HG03139 (cell line): Measurements from ENCODE around the gene MPRIP.
"Not testable (repeated sequence)": the region's sequence is repeated elsewhere in the genome, so short reads cannot be mapped to it uniquely, and the experiment has no call there.

Experiments
- ATAC-seq: cut with Tn5 transposase; IDR thresholded peaks from one replicate; pipeline ENCODE4 v1.9.1; 2021; ENCODE audit not compliant: unreplicated experiment

The MPRIP gene

DNA sequence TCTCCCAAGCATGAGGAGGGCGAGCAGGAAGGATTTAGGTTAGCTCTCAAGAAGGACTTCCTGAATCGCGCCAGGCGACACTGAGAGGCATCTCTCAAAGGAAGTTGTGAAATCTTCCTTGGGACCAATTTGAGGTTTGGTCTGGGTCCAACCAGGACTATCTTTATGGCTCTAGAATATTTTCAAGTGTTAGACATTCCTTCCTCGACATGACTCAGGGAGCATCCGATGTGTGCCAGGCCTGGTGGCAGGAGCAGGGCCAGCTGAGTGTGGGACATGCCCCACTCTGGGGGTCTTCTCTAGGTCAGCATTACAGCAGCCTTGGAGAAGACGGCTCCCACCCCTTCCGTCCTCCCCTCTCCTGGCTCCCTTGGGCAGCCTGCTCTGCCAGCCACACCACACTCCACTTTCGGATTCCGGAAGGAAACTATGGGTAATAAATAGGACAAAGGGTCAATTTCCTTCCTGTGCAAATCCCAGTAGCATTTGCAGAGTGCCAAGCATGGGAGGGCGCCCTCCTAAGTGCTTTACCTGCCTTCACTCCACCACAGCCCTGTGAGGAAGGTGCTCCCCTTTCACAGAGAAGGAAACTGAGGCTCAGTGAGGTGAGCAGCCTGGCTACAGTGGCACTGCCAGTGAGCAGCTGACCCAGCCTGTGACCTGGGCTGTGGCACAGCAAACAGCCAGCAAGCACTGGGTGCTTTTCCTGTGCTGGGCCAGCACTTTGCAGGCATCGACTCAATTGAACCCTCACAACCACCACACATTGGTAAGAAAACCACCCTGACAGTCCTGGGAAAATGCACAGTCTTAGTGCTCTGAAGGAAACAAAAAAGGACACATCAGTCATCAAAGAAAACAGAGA, 31.0 kb upstream of the MPRIP start:
- ATAC-seq = not testable (repeated sequence)

DNA sequence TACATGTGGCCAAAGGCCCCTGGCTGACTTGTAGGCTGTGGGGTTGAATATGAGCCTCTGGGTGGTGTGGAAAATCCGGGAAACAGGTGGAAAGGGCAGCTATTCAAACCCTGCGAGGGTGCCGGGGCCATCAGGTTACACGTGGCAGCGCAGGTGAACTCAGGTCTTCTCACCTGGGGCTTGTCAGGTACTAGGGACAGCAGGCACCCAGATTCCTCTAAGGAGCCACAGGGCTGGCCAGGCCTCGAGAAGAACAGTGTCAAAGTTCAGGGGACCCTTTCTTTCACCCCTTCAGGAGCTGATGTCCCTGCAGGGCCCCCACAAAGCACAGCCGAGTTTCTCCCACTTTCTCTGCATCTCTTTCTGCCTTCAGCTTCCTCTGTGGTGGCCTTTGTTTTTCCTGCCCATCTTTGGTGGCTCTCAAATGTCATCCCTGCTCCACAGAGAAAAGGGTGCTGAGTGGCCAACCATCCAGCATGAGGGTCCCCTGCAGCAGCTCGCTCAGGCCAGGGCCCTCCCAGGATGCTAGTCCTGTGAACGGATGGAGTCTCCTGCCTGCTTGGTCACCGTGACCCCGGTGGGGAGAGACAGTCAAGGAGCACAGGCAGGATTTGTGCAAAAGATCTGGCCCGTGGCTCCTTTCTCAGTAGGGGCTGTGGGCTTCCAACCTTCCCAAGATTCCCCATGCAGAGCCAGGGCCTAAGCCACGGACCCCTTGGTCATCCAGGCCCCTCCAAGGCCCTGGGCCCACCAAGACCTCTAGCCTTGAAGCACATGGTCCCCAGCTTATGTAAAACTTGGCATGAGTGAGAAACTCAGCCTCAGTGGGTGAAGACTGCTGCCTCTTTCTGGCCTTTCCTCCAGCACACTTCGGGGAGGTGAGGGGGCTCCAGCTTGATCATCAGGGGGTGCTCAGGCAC, 28.2 kb upstream of the MPRIP start:
- not testable (repeated sequence) for ATAC-seq

DNA sequence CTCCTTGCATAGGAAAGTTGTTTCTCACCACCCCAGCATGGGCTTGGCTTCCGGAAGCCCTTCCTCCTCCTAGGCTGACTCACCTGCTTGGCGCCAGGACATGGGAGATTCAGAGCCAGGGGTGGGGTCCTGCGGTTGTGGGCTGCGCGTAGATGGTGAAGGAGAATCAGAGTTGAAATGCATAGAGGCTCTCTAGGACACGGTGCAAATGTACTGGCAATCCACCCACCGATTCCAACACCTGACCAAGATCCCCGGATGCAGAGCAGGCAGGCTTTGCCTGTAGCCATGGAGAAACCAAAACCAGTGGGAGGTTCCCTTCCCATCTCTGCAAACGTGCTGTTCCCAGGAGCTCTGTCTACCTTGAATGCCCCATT, 27.5 kb upstream of the MPRIP start:
- ATAC-seq = not testable (repeated sequence)

DNA sequence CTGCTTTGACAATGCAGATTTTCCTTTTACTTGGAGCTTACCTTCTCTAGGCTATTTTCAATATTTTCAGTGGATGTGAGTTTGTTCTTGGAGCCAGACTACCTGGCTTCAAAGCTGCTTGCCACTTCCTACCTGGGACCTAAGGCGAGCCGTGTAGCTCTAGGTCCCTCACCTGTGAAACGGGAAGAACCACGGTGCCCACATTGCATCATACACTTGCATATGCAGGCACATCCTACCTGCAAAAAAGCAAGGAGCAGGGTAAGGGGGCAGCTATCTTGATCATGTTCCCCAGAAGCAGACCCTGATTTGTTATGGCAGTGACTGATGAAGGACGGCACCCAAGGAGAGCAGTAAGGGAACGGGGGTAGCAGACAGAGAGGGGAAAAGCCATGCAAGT, 27.0 kb upstream of the MPRIP start:
- no peak for ATAC-seq

DNA sequence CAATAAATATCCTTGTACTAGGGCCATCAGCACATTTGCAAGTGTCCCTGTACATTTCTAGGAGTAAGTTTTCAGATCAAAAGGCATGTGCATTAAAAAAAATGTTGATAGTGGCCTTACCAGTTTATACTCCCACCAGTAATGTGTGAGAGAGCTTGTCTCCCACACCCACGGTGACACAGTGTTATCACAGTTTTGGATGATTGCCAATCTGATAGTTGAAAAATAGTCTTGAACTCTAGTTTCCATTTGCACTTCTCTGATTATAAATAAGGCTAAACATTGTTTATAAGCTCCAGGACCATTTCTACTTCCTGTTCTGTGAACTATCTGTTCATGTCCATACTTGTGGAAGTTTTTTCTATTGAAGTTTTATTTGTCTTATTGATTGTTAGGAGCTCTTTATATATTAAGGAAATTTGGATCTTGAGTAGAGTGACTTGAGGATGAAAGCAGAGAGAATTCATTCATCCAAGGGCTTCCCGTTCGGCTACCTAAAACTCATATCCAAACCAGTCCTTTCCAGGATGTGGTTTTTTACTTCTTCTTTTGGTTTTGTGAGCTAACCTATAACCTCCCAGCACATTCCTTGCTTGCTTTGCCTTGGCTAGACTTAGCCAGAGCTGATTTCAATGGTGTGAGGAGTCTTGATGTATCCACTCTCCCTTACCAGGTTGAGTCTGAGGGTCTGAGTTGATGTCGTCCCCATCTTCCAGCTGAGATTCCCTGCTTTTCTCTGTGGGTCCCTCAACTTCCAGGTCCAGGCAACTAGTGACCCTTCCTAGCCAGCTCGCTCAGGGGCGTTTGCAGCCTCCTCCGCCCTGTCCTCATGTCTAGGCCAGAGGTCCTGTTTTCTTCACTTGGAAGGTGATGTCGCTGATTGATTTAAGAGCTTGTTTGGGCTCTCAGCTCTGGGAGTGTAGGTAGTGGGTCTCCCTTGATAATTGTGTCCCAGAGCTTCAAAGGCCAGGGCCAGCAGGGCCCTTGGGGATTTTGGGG, 25.8 kb upstream of the MPRIP start:
- not testable (repeated sequence) for ATAC-seq

DNA sequence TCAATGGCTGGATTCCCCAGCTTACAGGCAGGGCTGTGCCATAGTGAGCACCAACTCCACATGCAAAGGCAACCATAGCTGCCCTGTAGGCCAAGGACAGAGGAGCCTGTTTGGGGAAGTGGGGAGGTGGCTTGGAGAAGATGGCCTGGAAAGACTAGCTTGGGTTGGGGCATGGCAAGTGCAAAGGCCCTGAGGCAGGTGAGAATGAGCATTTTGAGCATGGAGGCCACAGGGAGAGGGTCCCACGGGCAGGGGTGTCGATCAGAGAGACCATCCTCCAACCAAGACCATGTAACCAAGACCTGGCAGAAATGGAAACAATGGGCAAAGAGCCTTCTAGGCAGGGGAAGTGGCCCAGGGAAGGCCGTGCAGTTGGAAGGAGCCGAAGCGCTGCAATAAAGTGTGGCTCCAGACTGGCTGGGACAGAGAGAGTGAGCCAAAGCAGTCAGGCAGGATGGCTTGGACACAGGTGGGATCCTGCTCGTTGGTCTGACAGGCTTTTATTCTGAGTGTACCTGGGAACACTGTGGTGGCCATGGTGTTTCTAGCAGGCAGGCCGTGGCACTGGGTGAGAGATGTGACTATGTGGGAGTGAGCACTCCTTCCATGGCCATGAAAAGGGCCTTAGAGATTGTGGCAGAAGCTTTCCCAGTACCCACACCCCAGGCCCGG, 24.8 kb upstream of the MPRIP start:
- ATAC-seq = no peak

DNA sequence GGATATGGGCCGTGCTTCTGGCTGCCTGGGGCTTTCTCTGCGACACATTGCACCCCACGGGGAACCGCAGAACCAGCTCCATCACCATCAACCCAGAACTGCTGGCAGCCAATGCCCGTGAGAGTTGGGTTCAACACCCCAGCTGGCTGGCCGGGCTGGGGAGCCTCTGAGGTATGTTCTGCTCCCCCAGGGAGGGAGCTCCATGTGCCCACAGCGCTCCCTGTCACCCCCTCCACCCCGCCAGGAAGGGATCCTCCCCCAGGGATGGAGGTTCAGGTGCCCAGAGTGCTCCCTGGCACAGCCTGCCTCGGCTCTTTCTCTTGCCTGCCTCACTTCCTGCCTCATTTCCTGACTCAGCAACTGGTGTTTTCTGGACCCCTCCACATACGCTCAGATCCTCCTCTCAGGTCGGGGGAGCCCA, 24.2 kb upstream of the MPRIP start:
- no peak for ATAC-seq

DNA sequence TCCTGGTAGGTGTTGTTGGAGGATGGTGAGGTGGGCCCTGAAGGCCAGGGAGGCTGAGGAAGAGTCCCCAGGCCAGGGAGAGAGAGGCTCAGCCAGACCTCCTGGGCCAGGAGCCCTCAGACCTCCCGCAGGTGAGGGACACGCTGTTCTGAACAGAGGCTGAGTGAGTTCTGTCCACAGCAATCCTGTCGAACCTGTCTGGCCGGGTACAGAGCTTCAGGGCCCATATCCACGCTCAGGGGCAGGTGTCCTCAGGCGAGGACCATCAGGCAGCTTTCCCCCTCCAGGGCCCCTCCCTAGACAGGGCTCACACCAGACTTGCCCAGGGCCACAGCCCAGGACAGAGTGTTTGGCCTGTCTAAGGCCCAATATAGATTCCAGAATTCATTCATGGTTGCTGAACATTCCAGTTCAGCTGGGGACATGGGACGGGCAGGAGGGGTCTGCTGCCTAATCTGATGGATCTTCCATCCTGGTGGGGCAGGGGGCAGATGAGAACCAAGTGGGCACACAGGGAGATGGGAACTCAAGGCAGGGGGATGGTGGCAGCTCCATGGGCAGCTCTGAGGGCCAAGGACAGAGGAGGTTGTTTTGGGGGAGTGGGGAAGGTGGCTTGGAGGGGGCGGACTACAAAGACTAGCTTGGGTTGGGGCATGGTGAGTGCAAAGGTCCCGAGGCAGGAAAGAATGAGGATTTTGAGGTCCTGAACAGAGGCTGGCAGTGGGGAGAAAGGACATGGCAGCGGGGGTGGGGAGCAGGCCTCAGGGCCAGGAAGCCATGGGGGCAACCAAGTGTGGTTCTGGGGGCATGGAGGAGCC, 23.4 kb upstream of the MPRIP start:
- ATAC-seq = no peak

DNA sequence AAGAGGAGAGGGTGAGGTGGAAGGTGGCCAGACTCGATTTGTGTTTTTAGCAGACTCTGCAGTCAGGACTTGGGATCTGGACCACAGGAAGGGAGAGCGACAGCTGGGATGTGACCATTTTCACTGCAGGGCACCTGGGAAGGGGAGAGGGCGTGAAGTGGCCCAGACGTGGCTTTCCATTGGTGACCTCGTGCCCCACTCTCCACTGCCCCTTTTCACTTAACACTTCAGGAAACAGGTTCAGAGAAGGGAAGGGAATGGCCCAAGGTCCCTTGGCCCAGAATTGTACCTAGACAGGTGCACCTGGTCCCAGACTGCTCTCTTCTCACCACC, 22.9 kb upstream of the MPRIP start:
- ATAC-seq = no peak

DNA sequence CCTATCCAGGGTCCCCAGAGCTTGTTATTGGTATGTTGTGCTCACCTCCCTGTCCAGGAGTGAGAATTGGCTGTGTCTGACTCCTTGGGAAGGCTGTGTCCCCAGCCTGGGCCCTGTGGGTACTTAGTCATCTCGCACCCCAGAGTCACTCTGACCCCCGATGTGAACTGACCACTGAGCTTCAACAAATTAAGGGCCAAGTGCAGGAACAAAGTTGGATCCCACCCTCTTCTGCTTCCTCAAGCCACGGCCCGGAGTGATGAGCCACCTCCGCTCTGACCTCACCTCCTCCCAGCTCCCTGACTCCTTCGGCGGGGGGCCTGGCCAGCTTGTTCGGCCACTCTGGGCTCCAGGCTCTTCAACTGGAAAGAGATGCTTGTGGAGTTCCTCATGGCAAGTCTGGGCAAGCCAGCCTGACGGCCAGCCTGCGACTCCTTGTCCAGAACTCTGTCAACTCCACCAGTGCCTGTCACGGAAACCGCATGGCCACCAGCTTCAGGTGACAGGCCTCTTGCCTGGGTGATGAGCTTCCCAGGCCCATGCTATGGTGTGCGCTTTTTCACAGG, 22.3 kb upstream of the MPRIP start:
- no peak for ATAC-seq

DNA sequence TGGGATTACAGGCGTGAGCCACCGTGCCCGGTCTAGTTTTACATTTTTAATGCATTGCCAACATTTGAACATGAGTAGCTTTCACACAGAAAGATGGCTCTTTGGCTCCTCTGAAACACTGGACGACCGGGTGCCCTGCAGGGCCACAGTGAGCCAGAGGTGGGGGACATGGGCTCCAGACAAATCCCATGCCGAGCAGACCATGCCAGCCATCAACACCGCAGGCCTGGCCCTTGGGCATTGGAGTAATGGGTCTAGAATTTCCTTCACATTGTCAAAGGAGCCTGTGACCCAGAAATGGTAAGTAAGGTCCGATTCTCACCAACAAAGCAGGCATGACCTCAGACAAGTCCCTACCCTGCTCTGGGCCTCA, 21.4 kb upstream of the MPRIP start:
- no peak for ATAC-seq

DNA sequence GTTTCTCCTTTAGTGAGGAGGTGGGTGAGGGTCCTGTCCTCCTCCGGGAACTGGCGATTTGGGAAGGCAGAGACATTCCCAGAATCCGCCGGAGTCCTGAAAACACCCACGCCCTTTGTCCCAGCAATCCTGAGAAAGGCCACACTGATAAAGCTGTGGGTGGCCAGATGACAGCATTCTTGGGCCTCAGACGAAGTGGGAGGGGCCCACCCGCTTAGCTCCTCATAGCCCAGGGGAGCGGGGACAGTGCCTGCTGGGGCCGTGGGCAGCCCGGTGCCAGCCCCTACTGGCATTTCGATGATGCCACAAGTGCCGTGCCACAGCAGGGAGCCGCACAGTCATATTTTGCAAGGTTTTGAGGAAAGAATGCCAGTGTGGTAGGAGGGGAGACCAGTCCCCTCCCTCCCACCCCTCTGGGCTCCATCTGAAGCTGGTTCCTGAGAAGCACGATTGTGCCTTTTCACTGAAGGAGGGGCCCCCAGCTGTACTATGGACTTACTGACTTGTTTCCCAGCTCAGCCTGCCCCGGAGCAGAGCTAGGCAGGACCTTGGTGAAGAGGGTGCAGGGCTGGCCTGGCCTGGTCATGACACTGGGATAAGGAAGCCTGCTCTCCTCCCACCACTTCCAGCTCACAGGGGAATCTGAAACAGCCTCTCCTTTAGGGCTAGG, 20.9 kb upstream of the MPRIP start:
- ATAC-seq = no peak

DNA sequence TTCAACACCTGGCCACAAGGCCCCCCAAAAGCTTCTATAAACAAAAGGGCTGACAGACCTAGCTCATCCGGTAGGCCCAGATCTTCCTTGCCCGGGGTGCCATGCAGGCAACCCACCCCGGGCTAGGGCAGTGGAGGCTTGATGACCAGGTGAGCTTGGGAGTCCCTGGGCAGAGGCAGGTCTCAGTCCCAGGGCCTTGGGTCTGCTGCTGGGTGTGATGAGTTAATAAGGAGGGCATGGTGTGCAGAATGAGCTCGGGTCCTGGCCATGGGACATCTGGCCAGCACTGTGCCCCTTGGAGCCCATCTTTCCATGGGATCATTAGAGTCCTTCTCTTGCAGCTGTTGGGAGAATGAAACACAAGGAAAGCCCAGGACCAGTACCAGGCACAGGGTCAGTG, 20.2 kb upstream of the MPRIP start:
- no peak for ATAC-seq

DNA sequence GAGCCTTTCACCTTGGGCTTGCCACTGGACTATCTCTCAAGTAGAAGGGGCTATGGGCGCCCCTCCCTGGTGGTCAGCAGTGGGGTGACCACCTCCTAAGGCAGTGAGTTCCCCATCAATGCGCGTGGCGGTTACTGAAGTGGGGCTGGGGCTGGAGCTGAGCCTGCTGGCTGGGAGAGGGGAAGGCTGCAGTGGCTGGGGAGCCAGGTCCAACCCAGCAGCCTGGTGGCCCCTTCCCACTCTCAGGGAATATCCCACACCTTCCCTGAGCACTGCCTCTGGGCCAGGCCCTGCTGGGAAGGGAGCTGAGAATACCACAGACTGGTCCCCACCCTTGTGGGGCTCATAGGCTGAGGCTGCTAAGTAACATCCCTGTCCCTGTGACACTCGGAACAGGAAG, 19.8 kb upstream of the MPRIP start:
- ATAC-seq = no peak

DNA sequence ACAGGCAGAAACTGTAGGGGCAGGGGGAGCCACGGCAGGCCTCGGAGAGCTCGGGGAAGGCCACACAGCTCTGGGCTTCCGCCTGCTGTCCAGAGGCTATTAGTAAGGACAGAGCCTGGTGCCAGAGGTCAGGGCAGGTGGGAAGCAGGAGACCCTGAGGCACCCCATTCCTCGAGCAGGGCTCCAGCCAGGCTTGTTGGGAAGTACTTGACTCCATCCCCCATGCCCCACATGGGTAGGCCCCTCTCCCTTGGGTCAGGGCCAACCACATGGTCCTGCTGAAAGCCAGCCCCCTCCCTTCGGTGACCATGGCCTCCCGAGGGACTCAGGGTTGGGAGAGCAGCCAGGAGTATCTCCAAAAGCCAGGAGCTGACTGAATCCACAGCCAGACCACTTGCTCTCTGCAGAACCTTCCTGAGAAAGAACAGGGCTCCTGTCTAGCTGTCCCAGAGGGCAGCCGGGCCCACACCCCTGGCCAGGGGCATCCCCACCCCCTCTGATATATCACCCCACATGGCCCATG, 17.4 kb upstream of the MPRIP start:
- no peak for ATAC-seq

DNA sequence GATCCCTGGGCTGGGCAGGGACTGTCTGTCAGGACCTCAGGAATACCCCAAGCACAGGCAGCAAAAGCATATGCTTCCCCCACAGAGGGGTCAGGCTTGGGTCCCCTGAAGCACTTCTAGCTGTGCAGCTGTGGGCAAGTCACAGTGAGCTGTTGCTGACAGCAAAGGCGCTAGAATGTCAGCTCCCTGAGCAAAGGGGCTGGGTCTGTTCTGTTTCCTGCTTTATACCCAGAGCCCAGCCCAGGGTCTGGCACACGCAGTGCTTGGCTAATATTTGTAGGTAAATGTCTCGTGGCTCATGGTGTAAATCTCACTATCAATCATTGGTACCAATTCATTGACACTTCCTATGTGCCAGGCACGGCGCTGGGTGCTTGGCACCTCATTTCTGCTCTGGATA, 16.6 kb upstream of the MPRIP start:
- no peak for ATAC-seq

DNA sequence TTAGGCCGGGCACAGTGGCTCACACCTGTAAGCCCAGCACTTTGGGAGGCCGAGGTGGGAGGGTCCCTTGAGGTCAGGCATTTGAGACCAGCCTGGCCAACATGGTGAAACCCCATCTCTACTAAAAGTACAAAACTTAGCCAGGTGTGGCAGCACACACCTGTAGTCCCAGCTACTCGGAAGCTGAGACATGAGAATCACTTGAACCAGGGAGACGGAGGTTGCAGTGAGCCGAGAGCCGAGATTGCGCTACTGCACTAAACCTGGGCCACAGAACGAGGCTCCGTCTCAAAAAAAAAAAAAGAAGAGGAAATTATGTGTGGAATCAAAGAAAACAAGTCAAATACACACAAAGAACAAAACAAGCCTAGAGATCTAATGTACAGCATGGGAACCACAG, 16.1 kb upstream of the MPRIP start:
- no peak for ATAC-seq

DNA sequence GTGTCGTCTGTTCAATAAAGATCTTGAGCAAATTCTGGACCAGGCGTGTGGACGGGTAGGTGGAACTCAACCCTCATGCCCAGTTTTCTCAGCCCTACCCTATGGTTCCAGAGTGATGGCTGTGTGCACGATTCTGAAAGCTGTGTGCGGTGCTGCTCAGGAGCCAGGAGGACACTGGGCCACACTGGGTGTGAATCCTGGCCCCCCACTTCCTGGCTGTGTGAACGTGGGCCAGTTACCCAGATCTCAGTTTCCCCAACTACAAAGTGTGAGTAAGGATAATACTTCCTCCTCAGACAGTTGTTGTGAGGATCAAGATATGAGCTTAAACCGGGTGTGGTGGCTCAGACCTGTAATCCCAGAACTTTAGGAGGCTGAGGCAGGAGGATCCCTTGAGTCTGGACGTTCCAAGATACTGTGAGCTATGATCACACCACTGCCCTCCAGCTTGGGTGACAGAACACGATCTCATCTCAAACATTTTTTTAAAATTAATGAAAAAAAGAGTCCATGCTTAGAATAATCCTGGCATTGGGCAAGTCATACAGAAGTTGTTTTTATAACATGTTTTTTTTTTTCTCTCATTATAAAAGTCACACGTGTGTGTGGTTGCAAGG, 14.7 kb upstream of the MPRIP start:
- no peak for ATAC-seq
